Breast epithelium (tissue), 3 donors: ENCODE results near the gene CEP112.

Experiments
- POLR2A ChIP-seq: fragments of 450-650 bp; IDR thresholded peaks from one replicate; pipeline ENCODE4 v1.6.1; 2016; ENCODE audit warnings: antibody characterized with exemption, mild to moderate bottlenecking, moderate library complexity
- POLR2AphosphoS5 ChIP-seq, 3 donors: sonication (generic); formaldehyde crosslinking; IDR thresholded peaks; one replicate each; pipeline ENCODE4 v1.6.1; 2017; ENCODE audit warnings: antibody characterized with exemption in 3 of 3

DNA sequence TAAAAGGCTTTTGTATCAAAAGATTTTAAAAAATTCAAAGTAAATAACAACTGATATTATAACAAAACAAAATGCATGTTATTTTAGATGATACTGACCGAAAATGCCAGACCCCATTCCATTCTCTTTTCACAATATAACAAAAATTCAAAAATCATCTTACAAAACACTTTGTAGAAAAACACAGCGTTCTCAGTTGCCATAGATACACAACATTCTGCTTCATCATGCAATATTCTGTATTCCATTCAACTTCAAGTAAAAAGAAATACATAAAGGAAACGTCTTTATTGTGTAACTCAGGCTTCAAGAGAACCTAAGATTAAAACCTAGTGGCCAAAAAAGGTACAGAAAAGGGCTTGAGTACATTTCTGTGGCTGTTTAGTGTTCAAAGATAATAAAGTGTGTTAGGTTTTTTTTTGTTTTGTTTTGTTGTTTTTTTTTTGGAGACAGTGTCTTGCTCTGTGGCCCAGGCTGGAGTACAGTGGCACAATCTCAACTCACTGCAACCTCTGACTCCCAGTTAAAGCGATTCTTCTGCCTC, 250.5 kb downstream of the CEP112 start:
- TF ChIP-seq POLR2A, result no peak
- no peak for TF ChIP-seq POLR2AphosphoS5 (IDR thresholded peaks at IDR 0.05)
